GM12891 (cell line): ENCODE results near the gene EDNRB.

ENCODE experiments used
- DNase-seq: peaks from one replicate; pipeline ENCODE4 v3.0.0; 2011; ENCODE audit warnings: low spot score; ENCODE audit not compliant: insufficient read length
- FAIRE-seq: peaks from 2 replicates; lab custom pipeline; 2011; peaks lifted over from hg19 to GRCh38; lab: Jason Lieb, UNC
- PAX5 ChIP-seq: IDR thresholded peaks from 2 replicates; pipeline ENCODE4 v1.6.1; 2011; ENCODE audit warnings: low read length, moderate library complexity, mild to moderate bottlenecking; ENCODE audit not compliant: insufficient read depth, severe bottlenecking
- POLR2A ChIP-seq: IDR thresholded peaks from 2 replicates; pipeline ENCODE4 v1.6.1; 2011; ENCODE audit warnings: low read depth, low read length, control low read depth
- POLR2AphosphoS5 ChIP-seq: IDR thresholded peaks from 2 replicates; pipeline ENCODE4 v1.6.1; 2011; ENCODE audit warnings: low read depth, low read length, control low read depth
- POU2F2 ChIP-seq: IDR thresholded peaks from 2 replicates; pipeline ENCODE4 v1.6.1; 2011; ENCODE audit warnings: low read depth, mild to moderate bottlenecking, control low read depth, low read length, moderate library complexity
- SPI1 ChIP-seq: IDR thresholded peaks from 2 replicates; pipeline ENCODE4 v1.6.1; 2011; ENCODE audit warnings: low read depth, low read length, control low read depth
- TAF1 ChIP-seq: IDR thresholded peaks from 2 replicates; pipeline ENCODE4 v1.6.1; 2011; ENCODE audit warnings: low read depth, low read length, control low read depth

EDNRB gene

GRCh38 chr13:77902319-77902963 lies 16.2 kb downstream of the EDNRB start:
- DNase-seq = no peak
- TF ChIP-seq POU2F2 (no peak), SPI1 (no peak), POLR2AphosphoS5 (no peak), POLR2A (no peak), TAF1 (no peak), PAX5 (no peak)
- no peak for FAIRE-seq

- no peak for DNase-seq
- no peak for TF ChIP-seq POLR2A
- no peak for TF ChIP-seq PAX5
- TF ChIP-seq TAF1 = no peak
- no peak for TF ChIP-seq POU2F2
- TF ChIP-seq POLR2AphosphoS5 = no peak
- no peak for TF ChIP-seq SPI1
- no peak for FAIRE-seq
Measured at GRCh38 chr13:77898097-77898496, 20.5 kb downstream of the EDNRB start.

GRCh38 chr13:77896977-77897376 lies 21.7 kb downstream of the EDNRB start:
- FAIRE-seq (no peak), DNase-seq (no peak)
- no peak for TF ChIP-seq POU2F2
- TF ChIP-seq POLR2A = no peak
- no peak for TF ChIP-seq PAX5

GRCh38 chr13:77896536-77896935 lies 22.1 kb downstream of the EDNRB start:
- DNase-seq (no peak), FAIRE-seq (no peak)
- no peak for TF ChIP-seq POU2F2
- no peak for TF ChIP-seq POLR2AphosphoS5
- TF ChIP-seq PAX5 = no peak
- TF ChIP-seq POLR2A = no peak
- TF ChIP-seq SPI1 = no peak
- TF ChIP-seq TAF1 = no peak

GRCh38 chr13:77894743-77895142 lies 23.9 kb downstream of the EDNRB start:
- FAIRE-seq (no peak), DNase-seq (no peak)
- TF ChIP-seq TAF1 = no peak

- no peak for DNase-seq
- no peak for FAIRE-seq
- no peak for TF ChIP-seq TAF1
- no peak for TF ChIP-seq POLR2AphosphoS5
- TF ChIP-seq POU2F2 = no peak
- no peak for TF ChIP-seq POLR2A
Measured at GRCh38 chr13:77893066-77893465, 25.6 kb downstream of the EDNRB start.

GRCh38 chr13:77892491-77892890 lies 26.1 kb downstream of the EDNRB start:
- TF ChIP-seq TAF1 (no peak), PAX5 (no peak), POLR2A (no peak), POLR2AphosphoS5 (no peak), SPI1 (no peak)
- FAIRE-seq = no peak
- DNase-seq = no peak

- DNase-seq (no peak), FAIRE-seq (no peak)
- TF ChIP-seq POU2F2 = no peak
- no peak for TF ChIP-seq SPI1
- TF ChIP-seq POLR2AphosphoS5 = no peak
- TF ChIP-seq TAF1 = no peak
- no peak for TF ChIP-seq POLR2A
- no peak for TF ChIP-seq PAX5
Measured at GRCh38 chr13:77891486-77891885, 27.1 kb downstream of the EDNRB start.

- no peak for DNase-seq
- FAIRE-seq = no peak
- TF ChIP-seq POLR2AphosphoS5 = no peak
- TF ChIP-seq SPI1 = no peak
- TF ChIP-seq POU2F2 = no peak
- TF ChIP-seq PAX5 = no peak
- no peak for TF ChIP-seq POLR2A
- TF ChIP-seq TAF1 = no peak
Measured at GRCh38 chr13:77891041-77891440, 27.6 kb downstream of the EDNRB start.

GRCh38 chr13:77883328-77883727 lies 35.3 kb downstream of the EDNRB start:
- no peak for TF ChIP-seq POU2F2
- no peak for TF ChIP-seq TAF1
- no peak for TF ChIP-seq POLR2AphosphoS5
- no peak for TF ChIP-seq PAX5
- TF ChIP-seq SPI1 = no peak
- no peak for TF ChIP-seq POLR2A
- FAIRE-seq = no peak
- DNase-seq = no peak

- FAIRE-seq = no peak
- TF ChIP-seq SPI1 (no peak), TAF1 (no peak), PAX5 (no peak), POLR2A (no peak), POU2F2 (no peak), POLR2AphosphoS5 (no peak)
Measured at GRCh38 chr13:77878190-77878589, 40.4 kb downstream of the EDNRB start.

GRCh38 chr13:77876176-77876575 lies 42.5 kb downstream of the EDNRB start:
- TF ChIP-seq TAF1 (no peak), POLR2AphosphoS5 (no peak), PAX5 (no peak)
- FAIRE-seq (no peak), DNase-seq (no peak)

More at GRCh38 chr13:77878190-77878589, 40.4 kb downstream of the EDNRB start:
- no peak for DNase-seq
